ENCODE measurements around the gene PTPRN2.
"Not testable (repeated sequence)": the region's sequence is repeated elsewhere in the genome, so short reads cannot be mapped to it uniquely, and the experiment has no call there.

PTPRN2 gene

GRCh38 chr7:158343936-158344455 lies 243.6 kb downstream of the PTPRN2 start:
- H3K4me3 ChIP-seq (ENCODE audit: low read depth, low read length), result no peak overlapping the region
- DNase-seq (ENCODE audit: low read depth), result no peak
- TF ChIP-seq CTCF (conservative IDR thresholded peaks at IDR 0.05; ENCODE audit: low read depth, low read length), result no peak

GRCh38 chr7:158343526-158343925 lies 244.1 kb downstream of the PTPRN2 start:
- H3K4me3 ChIP-seq (ENCODE audit: low read depth, low read length), result no peak overlapping the region
- TF ChIP-seq CTCF (conservative IDR thresholded peaks at IDR 0.05; ENCODE audit: low read depth, low read length), result no peak
- no peak for DNase-seq (ENCODE audit: low read depth)

GRCh38 chr7:158341097-158341496 lies 246.5 kb downstream of the PTPRN2 start:
- not testable (repeated sequence) for H3K4me3 ChIP-seq (ENCODE audit: low read depth, low read length); DNase-seq (ENCODE audit: low read depth)

- DNase-seq (ENCODE audit: low read depth), result not testable (repeated sequence)
Observed at GRCh38 chr7:158336952-158337351, 250.7 kb downstream of the PTPRN2 start.

GRCh38 chr7:158332516-158332915 lies 255.1 kb downstream of the PTPRN2 start:
- DNase-seq (ENCODE audit: low read depth); H3K4me3 ChIP-seq (ENCODE audit: low read depth, low read length): not testable (repeated sequence)

More at GRCh38 chr7:158336952-158337351, 250.7 kb downstream of the PTPRN2 start:
- H3K4me3 ChIP-seq (ENCODE audit: low read depth, low read length), result not testable (repeated sequence)

GRCh38 chr7:158331826-158332450 lies 255.7 kb downstream of the PTPRN2 start:
- H3K4me3 ChIP-seq (ENCODE audit: low read depth, low read length); DNase-seq (ENCODE audit: low read depth): not testable (repeated sequence)

GRCh38 chr7:158329686-158330085 lies 257.9 kb downstream of the PTPRN2 start:
- no peak for TF ChIP-seq CTCF (conservative IDR thresholded peaks at IDR 0.05; ENCODE audit: low read depth, low read length)
- H3K4me3 ChIP-seq (ENCODE audit: low read depth, low read length), result no peak overlapping the region
- DNase-seq (ENCODE audit: low read depth), result no peak

GRCh38 chr7:158329014-158329610 lies 258.5 kb downstream of the PTPRN2 start:
- no peak overlapping the region for H3K4me3 ChIP-seq (ENCODE audit: low read depth, low read length)
- DNase-seq (ENCODE audit: low read depth), result no peak
- no peak for TF ChIP-seq CTCF (conservative IDR thresholded peaks at IDR 0.05; ENCODE audit: low read depth, low read length)

- no peak for DNase-seq (ENCODE audit: low read depth)
- no peak for TF ChIP-seq CTCF (conservative IDR thresholded peaks at IDR 0.05; ENCODE audit: low read depth, low read length)
- no peak overlapping the region for H3K4me3 ChIP-seq (ENCODE audit: low read depth, low read length)
Observed at GRCh38 chr7:158328376-158329013, 259.1 kb downstream of the PTPRN2 start.

All from choroid plexus epithelial cell (primary cell).